Ovary (tissue), 9 donors: ENCODE measurements around the gene HMMR. TPM values are rescaled to one million over a fixed set of nuclear protein-coding genes. Genes with fewer than 3 reads are reported as not detected.
"Not testable (repeated sequence)": the region's sequence is repeated elsewhere in the genome, so short reads cannot be mapped to it uniquely, and the experiment has no call there.

ENCODE experiments used
- DNase-seq, 5 donors: peaks; one replicate each; pipeline ENCODE4 v3.0.0-alpha.2; 2019 to 2020
- H3K27ac ChIP-seq, 2 donors: fragments of 200-600 bp; one replicate each; pipeline versions ENCODE4 v1.5.1 to v1.8.0; 2019 to 2022
- H3K27me3 ChIP-seq: fragments of 200-600 bp; one replicate; pipeline ENCODE4 v1.8.0; 2022
- H3K36me3 ChIP-seq: fragments of 200-600 bp; sonication (generic); one replicate; pipeline ENCODE4 v1.5.1; 2019
- H3K4me1 ChIP-seq: one replicate; pipeline ENCODE4 v1.8.1; 2013; ENCODE audit warnings: mild to moderate bottlenecking, moderate library complexity; ENCODE audit not compliant: insufficient read depth
- H3K4me3 ChIP-seq: fragments of 200-600 bp; sonication (generic); one replicate; pipeline ENCODE4 v1.5.1; 2017
- H3K9me3 ChIP-seq, 2 donors: fragments of 200-600 bp in 1 of 2; sonication (generic) in 1 of 2; one replicate each; pipeline versions ENCODE4 v1.5.1 to v1.8.1; 2013 to 2019; ENCODE audit warnings: mild to moderate bottlenecking in 1 of 2, moderate library complexity in 1 of 2
- CTCF ChIP-seq, 3 donors: fragments of 450-650 bp in 2 of 3; fragments of 200-600 bp in 1 of 3; IDR thresholded peaks; one replicate each; pipeline versions ENCODE4 v1.5.1 to v1.8.0; 2016 to 2022; ENCODE audit warnings: antibody characterized with exemption in 3 of 3, mild to moderate bottlenecking in 1 of 3
- EP300 ChIP-seq: sonication (generic); formaldehyde crosslinking; IDR thresholded peaks from one replicate; pipeline ENCODE4 v1.6.1; 2017; ENCODE audit warnings: antibody characterized with exemption
- POLR2A ChIP-seq: fragments of 450-650 bp; IDR thresholded peaks from one replicate; pipeline ENCODE4 v1.6.1; 2017; ENCODE audit warnings: antibody characterized with exemption, mild to moderate bottlenecking, moderate library complexity
- WGBS, 3 donors: extraction: QIAGEN DNeasy Blood & Tissue Kit in 1 of 3; methylation state at CpG; one replicate each; pipeline versions ENCODE4 v1.1.5 to v1.1.7; 2013 to 2017; 5-methylcytosine and 5-hydroxymethylcytosine counted together
- intact Hi-C, 4 donors: fragments of 100-400 bp; cut with DNase I; formaldehyde crosslinking; loops; one replicate each; pipeline versions ENCODE4 v1.11.0 to v1.15.1; 2022 to 2023
- polyA plus RNA-seq, 2 donors: library from polyadenylated mRNA; stranded (reverse); fragments of 200-250 nt in 1 of 2; fragments of 350-450 nt in 1 of 2; fragmentation: Illumina TruSeq in 1 of 2; extraction: RNeasy Lipid Tissue Mini Kit (QIAGEN cat#74804) in 1 of 2; gene quantifications; one replicate each; pipeline ENCODE4 v1.2.3, GENCODE V29; 2013 to 2014
- small RNA-seq: library from RNA; depleted of rRNA; stranded (forward); fragments of <200 nt; gene quantifications from one replicate; pipeline ENCODE3, GENCODE V24; 2016
- total RNA-seq, 7 donors: library from RNA; depleted of rRNA in 2 of 7; stranded (reverse); fragments of >200 nt in 2 of 7; fragmentation: NEBNext Ultra II Directional in 3 of 7; extraction: Animal tissue kit (Norgen Biotek cat#: 25700) in 3 of 7; gene quantifications; one replicate each; pipeline versions ENCODE4 v1.1.0 to v1.2.4, GENCODE V29; 2016 to 2023
- donor health status: DM: no; HTN: no; CAD: no; lungs with moderate emphysema.
- donor health status: DM: no; HTN: no; CAD: no.
- donor health status: Bipolar disorder and iron deficiency.
- donor health status: DM: yes; HTN: yes; CAD: no.
- donor health status: DM: no; HTN: no; CAD: no.
- donor health status: DM: yes; HTN: yes; CAD: no.

The HMMR gene
- total and polyA plus RNA-seq, 9 donors, result 0.10 to 1.4 (median 0.27) TPM; not detected in 1

GRCh38 chr5:163535290-163535689, 74.9 kb downstream of the HMMR start:
- no peaks in the 10 kb centered on the region for H3K27me3 ChIP-seq
- TF ChIP-seq EP300, result no peak
- no peak for TF ChIP-seq POLR2A
- TF ChIP-seq CTCF (IDR thresholded peaks at IDR 0.05), result no peak
- WGBS, 3 donors, result 93 to 95% (median 93%) methylated on average over 3 of the region's 3 CpGs
- no peak overlapping the region for H3K4me3 ChIP-seq
- no peak for DNase-seq
- H3K27ac ChIP-seq, result no peak overlapping the region
- intact Hi-C loops, result no loop called here
- peaks cover 4% of the 10 kb centered on the region for H3K4me1 ChIP-seq
- no peaks in the 10 kb centered on the region for H3K36me3 ChIP-seq
- no peaks in the 10 kb centered on the region for H3K9me3 ChIP-seq

- intact Hi-C loops, DNase-seq, H3K4me3 ChIP-seq, H3K4me1 ChIP-seq, H3K27ac ChIP-seq, H3K27me3 ChIP-seq, H3K9me3 ChIP-seq, H3K36me3 ChIP-seq: not testable (repeated sequence)
- WGBS, 3 donors, result 93 to 96% (median 93%) methylated on average over 3 of the region's 3 CpGs
Measured at GRCh38 chr5:163536442-163536841, 76.0 kb downstream of the HMMR start.

GRCh38 chr5:163540696-163541095, 80.3 kb downstream of the HMMR start:
- no peaks in the 10 kb centered on the region for H3K9me3 ChIP-seq
- no peaks in the 10 kb centered on the region for H3K36me3 ChIP-seq
- TF ChIP-seq POLR2A (no peak), CTCF (IDR thresholded peaks at IDR 0.05) (no peak), EP300 (no peak)
- no peaks in the 10 kb centered on the region for H3K4me1 ChIP-seq
- no peak for DNase-seq
- H3K4me3 ChIP-seq, result no peak overlapping the region
- WGBS, 3 donors, result 80 to 95% (median 86%) methylated on average over 1 of the region's 1 CpG
- no peak overlapping the region for H3K27ac ChIP-seq
- no peaks in the 10 kb centered on the region for H3K27me3 ChIP-seq
- intact Hi-C loops, result no loop called here

Small RNA genes lying within 50 kb of the gene (small RNA-seq; reads per million reads assigned to genes)
- not detected for gene AC008723.1

Other genes with a start within 250 kb of the HMMR start
- gene CCNG1, start 23.0 kb upstream of the HMMR start, total RNA-seq, result 100 to 1,000 TPM; 155 to 250 (median 211) TPM
- 100 to 1,000 TPM; 158 to 168 TPM for gene CCNG1, start 23.0 kb upstream of the HMMR start, polyA plus RNA-seq
- 10 to 100 TPM in 6 of 7 donors, 1 to 10 TPM in 1; 6.8 to 26.0 (median 19.6) TPM for gene NUDCD2, start 530 bp upstream of the HMMR start, total RNA-seq
- 1 to 10 TPM; 8.4 to 9.5 TPM for gene NUDCD2, start 530 bp upstream of the HMMR start, polyA plus RNA-seq
- gene MAT2B, start 45.0 kb downstream of the HMMR start, total RNA-seq, result 10 to 100 TPM; 46.6 to 67.8 (median 54.0) TPM
- gene MAT2B, start 45.0 kb downstream of the HMMR start, polyA plus RNA-seq, result 10 to 100 TPM; 81.6 to 83.0 TPM